H4 (cell line): Measurements from ENCODE around the gene SNRPE. TPM values are rescaled to one million over a fixed set of nuclear protein-coding genes. Genes with fewer than 3 reads are reported as not detected.
A peak's percentile ranks its signal among the peaks of the same experiment; 100 is the strongest.
"Not testable (repeated sequence)": the region's sequence is repeated elsewhere in the genome, so short reads cannot be mapped to it uniquely, and the experiment has no call there.

Experiments used
- DNase-seq: peaks from one replicate; pipeline ENCODE4 v3.0.0-alpha.2; 2015; ENCODE audit warnings: low spot score
- total RNA-seq: library from RNA; depleted of rRNA; stranded (reverse); fragments of >200 nt; shearing (Covaris generic); gene quantifications from 2 replicates; pipeline ENCODE4 v1.2.3, GENCODE V29; 2014; rRNA removed

The SNRPE gene
- 224 and 227 TPM in 2 replicates for total RNA-seq

DNA sequence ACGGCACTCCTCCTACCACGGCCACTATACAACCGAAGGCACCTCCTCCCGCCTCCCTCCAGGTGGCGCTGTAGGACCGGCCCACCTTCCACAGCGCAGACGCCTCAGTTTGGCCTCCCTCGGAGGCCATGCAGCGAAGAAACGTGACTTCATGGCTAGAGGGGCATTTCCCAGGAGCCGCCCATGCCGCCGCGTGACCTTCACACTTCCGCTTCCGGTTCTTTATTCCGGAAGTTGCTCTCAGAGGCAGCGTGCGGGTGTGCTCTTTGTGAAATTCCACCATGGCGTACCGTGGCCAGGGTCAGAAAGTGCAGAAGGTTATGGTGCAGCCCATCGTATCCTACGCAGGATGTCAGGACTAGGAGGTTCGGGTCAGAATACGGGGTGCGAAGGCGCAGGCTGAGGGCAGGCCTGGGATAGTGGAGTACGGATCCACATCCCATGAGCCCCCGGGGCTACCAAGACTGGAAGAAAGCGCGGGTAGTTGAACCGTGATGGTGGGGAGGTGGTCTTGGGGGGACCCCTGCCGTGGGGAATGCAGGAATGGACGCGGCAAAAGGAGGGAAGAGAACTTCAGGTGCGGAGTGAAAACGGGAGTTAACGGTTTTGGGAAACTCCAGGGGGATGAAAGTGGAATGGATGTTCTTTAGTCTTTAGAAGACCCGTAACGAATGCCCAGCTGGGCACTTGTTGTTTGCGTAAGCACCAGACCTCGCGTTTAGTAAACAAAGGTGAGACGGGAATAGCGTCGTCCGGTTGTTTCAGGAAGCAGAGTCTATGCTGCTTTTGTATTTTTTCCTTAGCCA, at the start of gene SNRPE:
Gene SNRPE, plus strand, starts transcription at position 221 of the 806 bp plus-strand sequence. Its CDS starts 61 bp downstream, at position 282.
- peak; percentile 98 for DNase-seq

DNA sequence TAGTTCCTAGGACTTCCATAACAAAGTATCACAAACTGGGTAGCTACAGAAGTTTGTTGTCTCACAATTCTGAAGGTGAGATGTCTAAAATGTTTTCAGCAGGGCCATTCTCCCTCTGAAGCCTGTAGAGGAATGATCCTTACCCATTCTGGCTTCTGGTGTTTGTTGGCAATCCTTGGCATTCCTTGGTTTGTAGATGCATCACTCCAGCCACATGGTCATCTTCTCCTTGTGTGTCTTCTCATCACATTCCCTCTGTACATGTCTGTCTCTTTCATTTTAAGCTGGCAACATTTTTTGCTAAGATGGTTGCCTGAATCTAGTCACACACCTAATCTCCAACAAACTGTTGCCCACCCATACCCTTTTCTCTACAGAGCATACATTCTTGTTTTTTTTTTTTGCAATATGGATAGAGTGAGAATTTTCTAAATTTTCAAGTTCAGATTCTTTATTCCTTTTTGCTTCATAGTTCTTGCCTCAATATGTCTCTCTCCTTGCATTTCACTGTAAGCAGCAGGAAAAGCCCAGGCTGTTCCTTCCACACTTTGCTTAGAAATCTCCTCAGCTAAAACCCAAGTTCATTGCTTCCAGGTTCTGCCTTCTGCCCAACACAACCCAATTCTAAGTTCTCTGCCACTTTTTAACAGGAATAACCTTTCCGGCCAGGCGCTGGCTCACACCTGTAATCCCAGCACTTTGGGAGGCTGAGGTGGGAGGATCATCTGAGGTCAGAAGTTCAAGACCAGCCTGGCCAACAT, 47.6 kb upstream of the SNRPE start:
- no peak for DNase-seq

- no peak for DNase-seq
Measured at GRCh38 chr1:203818399-203818798, 43.0 kb upstream of the SNRPE start.

DNA sequence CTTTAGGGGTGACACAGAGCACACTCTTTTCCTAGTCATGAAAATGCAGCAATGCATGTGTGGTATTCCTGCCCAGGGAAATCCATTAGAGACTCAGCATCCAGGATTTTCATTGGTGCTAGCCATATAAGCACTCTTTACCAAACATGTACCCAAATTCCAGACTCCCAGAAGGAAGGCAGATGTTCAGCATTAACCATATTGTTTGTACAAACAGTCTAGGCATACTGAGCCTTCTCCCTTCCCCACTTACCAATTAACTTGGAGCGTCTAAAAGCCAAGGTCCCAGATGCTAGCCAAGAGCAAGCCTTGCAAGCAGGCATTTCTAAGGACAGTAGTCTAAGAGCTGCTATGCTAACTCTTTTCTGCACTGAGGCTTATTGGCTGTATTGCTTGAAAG, 38.1 kb upstream of the SNRPE start:
- DNase-seq: no peak

DNA sequence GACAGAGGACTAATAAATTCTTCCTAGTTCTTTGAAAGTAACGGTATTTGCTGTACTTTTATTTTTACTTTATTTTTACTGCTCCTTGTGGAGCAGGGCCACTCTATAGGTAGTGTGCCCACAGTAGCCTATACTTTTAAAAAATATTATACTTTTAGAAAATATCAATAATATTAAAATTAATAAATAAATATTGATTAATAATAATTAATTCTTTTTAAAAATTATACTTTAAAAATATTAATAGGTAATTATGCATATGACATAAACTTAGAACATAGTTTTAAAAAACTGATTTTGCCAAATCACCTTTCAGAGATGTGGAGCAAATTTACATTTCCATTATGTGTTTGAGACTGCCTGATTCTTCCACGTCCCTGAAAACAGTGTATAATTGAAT, 35.2 kb upstream of the SNRPE start:
- no peak for DNase-seq

- no peak for DNase-seq
Measured at GRCh38 chr1:203828002-203828401, 33.4 kb upstream of the SNRPE start.

GRCh38 chr1:203828503-203828902, 32.9 kb upstream of the SNRPE start:
- no peak for DNase-seq

- DNase-seq: not testable (repeated sequence)
Measured at GRCh38 chr1:203829247-203829646, 32.2 kb upstream of the SNRPE start.

DNA sequence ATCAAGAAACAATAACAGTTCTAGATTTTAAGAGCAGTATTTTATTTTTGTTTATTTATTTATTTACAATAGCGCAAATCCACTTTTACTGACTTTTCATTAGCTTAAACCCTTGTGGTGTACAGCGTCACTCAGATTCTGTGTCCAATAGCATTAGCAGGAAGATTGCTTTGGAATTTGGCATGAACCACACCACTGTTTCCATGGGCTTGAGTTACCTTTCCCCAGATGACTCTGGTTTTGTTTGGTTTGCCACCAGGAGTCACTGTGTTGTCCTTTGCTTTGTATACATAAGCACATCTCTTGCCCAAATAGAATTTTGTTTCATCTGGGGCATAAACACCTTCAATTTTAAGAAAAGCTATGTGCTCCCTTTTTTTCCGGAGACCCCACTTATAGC, 25.9 kb upstream of the SNRPE start:
- no peak for DNase-seq

- DNase-seq: no peak
Measured at GRCh38 chr1:203839081-203839480, 22.3 kb upstream of the SNRPE start.

GRCh38 chr1:203840208-203840808, 21.1 kb upstream of the SNRPE start:
- DNase-seq: no peak

GRCh38 chr1:203842559-203842876, 18.9 kb upstream of the SNRPE start:
- DNase-seq: no peak

GRCh38 chr1:203843435-203843834, 18.0 kb upstream of the SNRPE start:
- DNase-seq: no peak

GRCh38 chr1:203853112-203853511, 8.3 kb upstream of the SNRPE start:
- not testable (repeated sequence) for DNase-seq

DNA sequence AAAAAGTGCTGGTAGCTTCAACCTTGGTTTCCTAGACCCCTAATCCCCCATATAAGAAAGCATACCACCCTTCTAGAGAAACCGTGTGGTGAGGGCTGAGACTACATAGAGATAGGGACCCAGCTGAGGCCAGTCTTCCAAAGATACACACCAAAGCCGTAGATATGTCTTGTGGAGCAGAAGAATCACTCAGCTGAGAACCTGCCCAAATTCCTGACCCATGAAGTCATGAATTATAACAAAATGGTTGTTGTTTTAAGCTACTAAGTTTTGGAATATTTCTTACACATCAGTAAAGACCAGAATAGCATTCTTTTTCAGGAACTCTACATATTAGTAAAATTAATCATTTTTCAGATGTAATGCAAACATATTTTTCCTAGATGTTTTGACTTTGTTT, 3.3 kb upstream of the SNRPE start:
- no peak for DNase-seq

- DNase-seq: no peak
Measured at GRCh38 chr1:203858975-203859374, 2.4 kb upstream of the SNRPE start.

GRCh38 chr1:203860396-203861025, 888 bp upstream of the SNRPE start:
- DNase-seq: peak; percentile 34

GRCh38 chr1:203867802-203868201, 6.4 kb downstream of the SNRPE start:
- DNase-seq: no peak

- DNase-seq: no peak
Measured at GRCh38 chr1:203870245-203870644, 8.8 kb downstream of the SNRPE start.

- DNase-seq: peak; percentile 60
Measured at GRCh38 chr1:203871114-203871880, 9.9 kb downstream of the SNRPE start.

GRCh38 chr1:203873094-203873493, 11.7 kb downstream of the SNRPE start:
- no peak for DNase-seq

- DNase-seq: no peak
Measured at GRCh38 chr1:203878422-203878821, 17.0 kb downstream of the SNRPE start.
